ENCODE measurements around the gene MAK.

DNA sequence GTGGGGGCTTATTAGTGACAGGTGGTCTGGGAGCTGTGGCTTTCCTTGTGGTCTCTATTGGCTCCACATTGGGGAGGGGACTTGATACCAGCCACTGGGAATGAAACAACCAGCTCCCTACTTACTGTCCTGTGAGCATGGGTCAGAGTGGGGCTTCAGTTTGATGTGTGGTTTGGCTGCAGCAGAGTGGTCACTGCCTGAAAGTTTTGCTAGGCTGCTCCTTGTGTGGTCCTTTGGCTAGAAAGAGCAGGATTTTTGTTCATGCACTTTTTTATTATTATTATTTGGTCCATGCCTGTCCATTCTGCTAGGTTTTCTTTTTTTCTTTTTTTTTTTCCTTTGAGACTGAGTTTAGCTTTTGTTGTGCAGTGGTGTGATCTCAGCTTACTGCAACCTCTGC is 98.3 kb downstream of the MAK start:
- TF ChIP-seq, protein P1, sequence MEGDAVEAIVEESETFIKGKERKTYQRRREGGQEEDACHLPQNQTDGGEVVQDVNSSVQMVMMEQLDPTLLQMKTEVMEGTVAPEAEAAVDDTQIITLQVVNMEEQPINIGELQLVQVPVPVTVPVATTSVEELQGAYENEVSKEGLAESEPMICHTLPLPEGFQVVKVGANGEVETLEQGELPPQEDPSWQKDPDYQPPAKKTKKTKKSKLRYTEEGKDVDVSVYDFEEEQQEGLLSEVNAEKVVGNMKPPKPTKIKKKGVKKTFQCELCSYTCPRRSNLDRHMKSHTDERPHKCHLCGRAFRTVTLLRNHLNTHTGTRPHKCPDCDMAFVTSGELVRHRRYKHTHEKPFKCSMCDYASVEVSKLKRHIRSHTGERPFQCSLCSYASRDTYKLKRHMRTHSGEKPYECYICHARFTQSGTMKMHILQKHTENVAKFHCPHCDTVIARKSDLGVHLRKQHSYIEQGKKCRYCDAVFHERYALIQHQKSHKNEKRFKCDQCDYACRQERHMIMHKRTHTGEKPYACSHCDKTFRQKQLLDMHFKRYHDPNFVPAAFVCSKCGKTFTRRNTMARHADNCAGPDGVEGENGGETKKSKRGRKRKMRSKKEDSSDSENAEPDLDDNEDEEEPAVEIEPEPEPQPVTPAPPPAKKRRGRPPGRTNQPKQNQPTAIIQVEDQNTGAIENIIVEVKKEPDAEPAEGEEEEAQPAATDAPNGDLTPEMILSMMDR (conservative IDR thresholded peaks at IDR 0.05; ENCODE audit: low read depth in 2 of 2): no peak
- TF ChIP-seq POLR2AphosphoS5 (IDR thresholded peaks at IDR 0.05; ENCODE audit: low read depth) (no peak), STAT1 (IDR thresholded peaks at IDR 0.05; ENCODE audit: unreplicated experiment) (no peak), ZNF114 (CRISPR knock-in tag; IDR thresholded peaks at IDR 0.05) (no peak), ZNF331 (CRISPR knock-in tag; IDR thresholded peaks at IDR 0.05; ENCODE audit: low read depth) (no peak), EZH2phosphoT487 (IDR thresholded peaks at IDR 0.05; ENCODE audit: unreplicated experiment) (no peak), CREB1 (CRISPR knock-in tag; IDR thresholded peaks at IDR 0.05; ENCODE audit: low read depth) (no peak), EZH2 (IDR thresholded peaks at IDR 0.05; ENCODE audit: low read depth, unreplicated experiment) (no peak), JUNB (IDR thresholded peaks at IDR 0.05; ENCODE audit: unreplicated experiment) (no peak), NANOG (IDR thresholded peaks at IDR 0.05; ENCODE audit: borderline replicate concordance) (no peak)
- TF ChIP-seq, protein P2, sequence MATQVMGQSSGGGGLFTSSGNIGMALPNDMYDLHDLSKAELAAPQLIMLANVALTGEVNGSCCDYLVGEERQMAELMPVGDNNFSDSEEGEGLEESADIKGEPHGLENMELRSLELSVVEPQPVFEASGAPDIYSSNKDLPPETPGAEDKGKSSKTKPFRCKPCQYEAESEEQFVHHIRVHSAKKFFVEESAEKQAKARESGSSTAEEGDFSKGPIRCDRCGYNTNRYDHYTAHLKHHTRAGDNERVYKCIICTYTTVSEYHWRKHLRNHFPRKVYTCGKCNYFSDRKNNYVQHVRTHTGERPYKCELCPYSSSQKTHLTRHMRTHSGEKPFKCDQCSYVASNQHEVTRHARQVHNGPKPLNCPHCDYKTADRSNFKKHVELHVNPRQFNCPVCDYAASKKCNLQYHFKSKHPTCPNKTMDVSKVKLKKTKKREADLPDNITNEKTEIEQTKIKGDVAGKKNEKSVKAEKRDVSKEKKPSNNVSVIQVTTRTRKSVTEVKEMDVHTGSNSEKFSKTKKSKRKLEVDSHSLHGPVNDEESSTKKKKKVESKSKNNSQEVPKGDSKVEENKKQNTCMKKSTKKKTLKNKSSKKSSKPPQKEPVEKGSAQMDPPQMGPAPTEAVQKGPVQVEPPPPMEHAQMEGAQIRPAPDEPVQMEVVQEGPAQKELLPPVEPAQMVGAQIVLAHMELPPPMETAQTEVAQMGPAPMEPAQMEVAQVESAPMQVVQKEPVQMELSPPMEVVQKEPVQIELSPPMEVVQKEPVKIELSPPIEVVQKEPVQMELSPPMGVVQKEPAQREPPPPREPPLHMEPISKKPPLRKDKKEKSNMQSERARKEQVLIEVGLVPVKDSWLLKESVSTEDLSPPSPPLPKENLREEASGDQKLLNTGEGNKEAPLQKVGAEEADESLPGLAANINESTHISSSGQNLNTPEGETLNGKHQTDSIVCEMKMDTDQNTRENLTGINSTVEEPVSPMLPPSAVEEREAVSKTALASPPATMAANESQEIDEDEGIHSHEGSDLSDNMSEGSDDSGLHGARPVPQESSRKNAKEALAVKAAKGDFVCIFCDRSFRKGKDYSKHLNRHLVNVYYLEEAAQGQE (IDR thresholded peaks at IDR 0.05; ENCODE audit: unreplicated experiment): no peak
